ENCODE data around the gene NEK8.
"Not testable (repeated sequence)": the region's sequence is repeated elsewhere in the genome, so short reads cannot be mapped to it uniquely, and the experiment has no call there.

NEK8 gene

GRCh38 chr17:28774206-28774605 lies 45.6 kb downstream of the NEK8 start:
- DNase-seq: no peak

GRCh38 chr17:28777178-28777577 lies 48.6 kb downstream of the NEK8 start:
- DNase-seq: no peak

DNA sequence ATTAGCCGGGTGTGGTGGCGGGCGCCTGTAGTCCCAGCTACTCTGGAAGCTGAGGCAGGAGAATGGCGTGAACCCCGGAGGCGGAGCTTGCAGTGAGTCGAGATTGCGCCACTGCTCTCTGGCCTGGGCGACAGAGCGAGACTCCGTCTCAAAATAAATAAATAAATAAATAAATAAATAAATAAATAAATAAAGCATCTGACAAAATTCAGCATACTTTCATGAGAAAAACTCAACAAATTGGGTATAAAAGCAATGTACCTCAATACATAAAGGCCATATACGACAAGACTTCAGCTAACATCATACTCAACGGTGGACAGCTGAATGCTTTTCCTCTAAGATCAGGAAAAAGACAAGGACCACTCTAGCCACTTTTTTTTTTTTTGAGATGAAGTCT lies 51.0 kb downstream of the NEK8 start:
- DNase-seq: not testable (repeated sequence)

DNA sequence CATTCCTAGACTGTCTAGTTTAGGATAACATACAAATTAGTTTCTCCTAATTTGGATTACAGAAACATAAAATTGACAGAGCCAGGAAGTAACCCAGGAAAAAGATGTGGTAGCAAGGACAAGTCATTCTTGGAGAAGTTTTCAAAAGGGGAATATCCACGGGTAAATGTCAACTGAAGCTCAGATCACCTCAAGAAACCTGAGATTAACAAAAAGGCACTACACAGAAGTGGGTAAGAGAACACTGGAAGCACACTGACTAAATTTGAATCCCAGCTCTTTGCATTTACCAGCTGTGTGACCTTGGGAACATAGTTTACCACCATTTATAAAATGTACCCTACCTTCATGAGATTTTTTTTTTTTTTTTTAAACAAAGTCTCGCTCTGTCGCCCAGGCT lies 54.6 kb downstream of the NEK8 start:
- no peak for DNase-seq

- no peak for DNase-seq
These were observed 59.5 kb downstream of the NEK8 start for GRCh38 chr17:28788100-28788499.

Data from NCI-H510A treated with DMSO at 0.1 percent for 48 hours (cell line).